Measurements from ENCODE around the gene GIGYF1. TPM values are rescaled to one million over a fixed set of nuclear protein-coding genes. Genes with fewer than 3 reads are reported as not detected.

Gene GIGYF1
- total and polyA plus RNA-seq, 2 of the 4 experiments (the other 2 are of a cell fraction) = 3.0 to 10.7 TPM

DNA sequence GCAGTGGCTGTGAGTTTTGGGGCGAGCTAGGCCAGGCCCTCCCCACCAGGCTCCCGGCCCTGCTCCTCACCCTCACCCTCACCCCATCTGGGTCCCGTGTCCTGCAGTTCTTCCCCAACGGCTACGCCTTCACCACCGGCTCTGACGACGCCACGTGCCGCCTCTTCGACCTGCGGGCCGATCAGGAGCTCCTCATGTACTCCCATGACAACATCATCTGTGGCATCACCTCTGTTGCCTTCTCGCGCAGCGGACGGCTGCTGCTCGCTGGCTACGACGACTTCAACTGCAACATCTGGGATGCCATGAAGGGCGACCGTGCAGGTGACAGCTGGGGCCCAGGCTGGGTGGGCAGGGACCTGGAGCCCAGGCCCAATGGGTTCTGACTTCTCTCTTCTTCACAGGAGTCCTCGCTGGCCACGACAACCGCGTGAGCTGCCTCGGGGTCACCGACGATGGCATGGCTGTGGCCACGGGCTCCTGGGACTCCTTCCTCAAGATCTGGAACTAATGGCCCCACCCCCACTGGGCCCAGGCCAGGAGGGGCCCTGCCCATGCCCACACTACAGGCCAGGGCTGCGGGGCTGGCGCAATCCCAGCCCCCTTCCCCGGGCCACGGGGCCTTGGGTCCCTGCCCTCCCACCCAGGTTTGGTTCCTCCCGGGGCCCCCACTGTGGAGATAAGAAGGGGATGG, 15.6 kb downstream of the GIGYF1 start:
- no peak overlapping the region for H2BK120ac ChIP-seq (ENCODE audit: low read depth, low read length)
- no peak overlapping the region for H3K23ac ChIP-seq (ENCODE audit: low read depth, low read length)
- H4K91ac ChIP-seq (ENCODE audit: insufficient read depth, low read depth, low read length) = no peak overlapping the region
- peaks cover 62% of the 10 kb centered on the region for H3K36me3 ChIP-seq (ENCODE audit: control insufficient read depth, insufficient read depth, low read length)
- H2AK5ac ChIP-seq (ENCODE audit: low read depth, low read length) = no peak overlapping the region
- CTCF ChIA-PET = no interaction called here
- no peak overlapping the region for H2AK9ac ChIP-seq (replicated peaks; ENCODE audit: low read depth, low read length, poor library complexity)
- no peak overlapping the region for H3K9ac ChIP-seq (ENCODE audit: low read depth, low read length)
- intact Hi-C loops (cut with micrococcal nuclease) = no loop called here
- H2AFZ ChIP-seq (replicated peaks; ENCODE audit: low read length, poor library complexity) = no peak overlapping the region
- peaks cover 9% of the 10 kb centered on the region for H3K4me1 ChIP-seq (ENCODE audit: control insufficient read depth, insufficient read depth, low read length)
- H3K4ac ChIP-seq (ENCODE audit: low read depth, low read length) = no peak overlapping the region
- no peak overlapping the region for H4K8ac ChIP-seq (ENCODE audit: low read depth in 2 of 2, low read length in 2 of 2)
- no peak overlapping the region for H4K5ac ChIP-seq (ENCODE audit: low read depth, low read length)
- H3K27ac ChIP-seq (ENCODE audit: insufficient read depth, low read length) = no peak overlapping the region
- H3K9me3 ChIP-seq (ENCODE audit: control insufficient read depth, insufficient read depth, low read length) = no peaks in the 10 kb centered on the region
- no peaks in the 10 kb centered on the region for H3K27me3 ChIP-seq (ENCODE audit: control insufficient read depth, insufficient read depth, low read length)
- peaks cover 58% of the 10 kb centered on the region for H4K20me1 ChIP-seq (ENCODE audit: insufficient read depth, low read length)
- no peak overlapping the region for H3K4me2 ChIP-seq (ENCODE audit: low read depth, low read length)
- no peak overlapping the region for H3K56ac ChIP-seq (ENCODE audit: extremely low read depth, insufficient read depth, low read length)
- H2BK20ac ChIP-seq (ENCODE audit: low read depth, low read length) = no peak overlapping the region
- TSS peak; percentile 94 for BruUV-seq (replicated peaks)
- POLR2A ChIA-PET (ENCODE audit: unreplicated experiment) = no interaction called here
- no peaks in the 10 kb centered on the region for H3K9me1 ChIP-seq (ENCODE audit: insufficient read depth, low read length)
- dilution Hi-C loops (cut with HindIII; ENCODE audit: low sequenced_read_pairs, unreplicated experiment) = no loop called here
- peaks cover 13 to 52% of the 10 kb centered on the region in 2 experiments for H3K79me1 ChIP-seq (ENCODE audit: low read depth in 1 of 2, low read length in 2 of 2)
- H3K14ac ChIP-seq (replicated peaks; ENCODE audit: low read depth, low read length) = no peak overlapping the region
- no peak overlapping the region for H2BK15ac ChIP-seq (ENCODE audit: low read depth, low read length)
- ATAC-seq (ENCODE audit: low read depth) = no peak
- no peak for DNase-seq
- no peak overlapping the region for H3K4me3 ChIP-seq (ENCODE audit: insufficient read depth, low read depth, low read length)
- TF ChIP-seq, protein P1, sequence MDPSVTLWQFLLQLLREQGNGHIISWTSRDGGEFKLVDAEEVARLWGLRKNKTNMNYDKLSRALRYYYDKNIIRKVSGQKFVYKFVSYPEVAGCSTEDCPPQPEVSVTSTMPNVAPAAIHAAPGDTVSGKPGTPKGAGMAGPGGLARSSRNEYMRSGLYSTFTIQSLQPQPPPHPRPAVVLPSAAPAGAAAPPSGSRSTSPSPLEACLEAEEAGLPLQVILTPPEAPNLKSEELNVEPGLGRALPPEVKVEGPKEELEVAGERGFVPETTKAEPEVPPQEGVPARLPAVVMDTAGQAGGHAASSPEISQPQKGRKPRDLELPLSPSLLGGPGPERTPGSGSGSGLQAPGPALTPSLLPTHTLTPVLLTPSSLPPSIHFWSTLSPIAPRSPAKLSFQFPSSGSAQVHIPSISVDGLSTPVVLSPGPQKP (IDR thresholded peaks at IDR 0.05; ENCODE audit: borderline replicate concordance, low read depth, low read length) = no peak
- TF ChIP-seq FOS (IDR thresholded peaks at IDR 0.05; ENCODE audit: low read depth, low read length) = no peak
- TF ChIP-seq USF2 (IDR thresholded peaks at IDR 0.05; ENCODE audit: low read depth, low read length) = no peak
- no peak for TF ChIP-seq NFE2L2 (IDR thresholded peaks at IDR 0.05; ENCODE audit: low read depth, low read length)
- no peak for TF ChIP-seq RAD21 (IDR thresholded peaks at IDR 0.05; ENCODE audit: low read length)
- TF ChIP-seq CEBPB (IDR thresholded peaks at IDR 0.05; ENCODE audit: low read depth, low read length) = no peak
- TF ChIP-seq POLR2A (IDR thresholded peaks at IDR 0.05; ENCODE audit: low read depth, low read length) = no peak
- TF ChIP-seq RCOR1 (IDR thresholded peaks at IDR 0.05; ENCODE audit: insufficient replicate concordance, low read length) = no peak
- TF ChIP-seq RFX5 (IDR thresholded peaks at IDR 0.05; ENCODE audit: low read depth, low read length) = no peak
- TF ChIP-seq, protein P2, sequence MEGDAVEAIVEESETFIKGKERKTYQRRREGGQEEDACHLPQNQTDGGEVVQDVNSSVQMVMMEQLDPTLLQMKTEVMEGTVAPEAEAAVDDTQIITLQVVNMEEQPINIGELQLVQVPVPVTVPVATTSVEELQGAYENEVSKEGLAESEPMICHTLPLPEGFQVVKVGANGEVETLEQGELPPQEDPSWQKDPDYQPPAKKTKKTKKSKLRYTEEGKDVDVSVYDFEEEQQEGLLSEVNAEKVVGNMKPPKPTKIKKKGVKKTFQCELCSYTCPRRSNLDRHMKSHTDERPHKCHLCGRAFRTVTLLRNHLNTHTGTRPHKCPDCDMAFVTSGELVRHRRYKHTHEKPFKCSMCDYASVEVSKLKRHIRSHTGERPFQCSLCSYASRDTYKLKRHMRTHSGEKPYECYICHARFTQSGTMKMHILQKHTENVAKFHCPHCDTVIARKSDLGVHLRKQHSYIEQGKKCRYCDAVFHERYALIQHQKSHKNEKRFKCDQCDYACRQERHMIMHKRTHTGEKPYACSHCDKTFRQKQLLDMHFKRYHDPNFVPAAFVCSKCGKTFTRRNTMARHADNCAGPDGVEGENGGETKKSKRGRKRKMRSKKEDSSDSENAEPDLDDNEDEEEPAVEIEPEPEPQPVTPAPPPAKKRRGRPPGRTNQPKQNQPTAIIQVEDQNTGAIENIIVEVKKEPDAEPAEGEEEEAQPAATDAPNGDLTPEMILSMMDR (conservative IDR thresholded peaks at IDR 0.05; ENCODE audit: low read depth, low read length) = no peak
- TF ChIP-seq MXI1 (IDR thresholded peaks at IDR 0.05; ENCODE audit: borderline replicate concordance, low read depth, low read length) = no peak
- TF ChIP-seq MAFK (IDR thresholded peaks at IDR 0.05; ENCODE audit: low read depth, low read length) = no peak
- no peak for TF ChIP-seq CHD1 (IDR thresholded peaks at IDR 0.05; ENCODE audit: low read depth, low read length)
- in situ Hi-C loops (cut with MboI; ENCODE audit: low sequenced_read_pairs) = loop anchor here (10.0 kb wide), 1 partner anchor 204 kb away; the partner anchor contains the start of gene TSC22D4
- 90% methylated on average over 11 of the region's 35 CpGs; no CpG with 5 or more reads in 1 of the 2 experiments for WGBS, 2 experiments (ENCODE audit: extremely low coverage in 2 of 2, insufficient read length in 1 of 2)
- no peak overlapping the region for H3K18ac ChIP-seq (ENCODE audit: low read depth, low read length)
- H2BK5ac ChIP-seq (ENCODE audit: low read depth, low read length, poor library complexity, severe bottlenecking) = no peak overlapping the region

Measured in IMR-90 (cell line).